Measurements from ENCODE around the gene RSPH9. TPM values are rescaled to one million over a fixed set of nuclear protein-coding genes. Genes with fewer than 3 reads are reported as not detected.
A peak's percentile ranks its signal among the peaks of the same experiment; 100 is the strongest.

RSPH9 gene
- total and polyA plus RNA-seq, 5 donors = 0.11 to 0.29 (median 0.16) TPM; not detected in 1

DNA sequence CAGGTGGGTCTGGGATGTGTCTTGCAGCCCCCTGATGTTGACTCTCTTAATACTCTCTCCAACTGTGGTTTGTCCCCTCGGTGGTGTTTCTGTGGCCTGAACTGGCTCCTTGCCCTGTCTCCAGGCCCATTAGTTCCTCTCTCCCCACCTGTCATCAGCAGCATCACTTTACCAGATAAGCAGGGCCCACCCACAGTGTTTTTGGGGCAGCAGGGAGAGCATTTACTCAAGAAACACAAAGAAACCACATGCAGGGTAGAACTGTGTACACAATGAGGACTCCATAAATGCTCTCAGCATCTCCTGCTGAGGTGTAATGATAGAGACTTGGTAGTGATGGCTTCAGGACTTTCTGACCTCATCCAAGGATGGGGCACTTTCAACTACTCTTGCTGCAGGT is 62.9 kb downstream of the RSPH9 start:
- DNase-seq (no peak), ATAC-seq (no peak)
- H3K9me3 ChIP-seq (ENCODE audit: control insufficient read depth, low read length) = no peaks in the 10 kb centered on the region
- intact Hi-C loops (cut with DNase I) = no loop called here
- WGBS = 38% methylated on average over 1 of the region's 1 CpG
- no peak overlapping the region for H3K27ac ChIP-seq (ENCODE audit: low read length)
- peaks cover 11% of the 10 kb centered on the region for H3K4me1 ChIP-seq (ENCODE audit: control insufficient read depth, insufficient read depth, low read length)
- no peaks in the 10 kb centered on the region for H3K27me3 ChIP-seq (ENCODE audit: control insufficient read depth, insufficient read depth)
- H3K4me3 ChIP-seq (ENCODE audit: low read length) = no peak overlapping the region

DNA sequence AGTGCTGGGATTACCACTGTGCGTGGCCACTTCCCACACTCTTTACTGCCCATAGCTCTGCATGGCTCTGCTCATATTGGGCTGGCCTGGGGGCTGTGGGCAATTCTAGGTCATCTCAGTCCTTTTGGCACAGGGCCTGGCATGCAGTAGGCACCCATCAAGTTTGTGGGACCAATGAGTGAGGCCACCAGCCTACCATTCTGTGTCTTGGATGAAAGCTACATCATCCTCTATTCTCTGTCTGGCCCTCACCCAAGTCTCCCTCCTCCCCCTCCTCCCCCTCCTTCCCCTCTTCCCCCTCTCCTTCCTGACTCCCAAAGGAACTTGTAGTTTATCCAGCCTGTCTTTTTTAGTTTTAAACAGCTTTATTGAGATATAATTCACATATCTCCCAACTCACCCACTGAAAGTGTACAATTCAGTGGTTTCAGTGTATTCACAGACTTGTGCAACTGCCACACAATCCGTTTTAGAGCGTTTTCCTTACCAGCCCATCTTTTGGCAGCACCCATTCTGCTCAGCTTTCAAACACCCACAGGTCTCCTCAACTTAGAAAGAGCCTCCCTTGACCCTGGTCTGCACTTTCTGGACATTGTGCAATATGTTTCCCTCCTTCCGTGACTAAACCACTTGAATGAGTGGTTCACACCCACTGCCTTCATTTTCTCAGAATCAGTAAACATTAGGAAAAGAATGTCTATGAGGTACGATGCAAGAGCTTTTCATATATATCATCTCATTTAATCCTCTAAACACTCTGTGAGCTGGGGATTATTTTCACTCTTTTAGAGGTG is 64.2 kb downstream of the RSPH9 start:
- H3K4me3 ChIP-seq (ENCODE audit: low read length) = no peak overlapping the region
- ATAC-seq (peak; percentile 76), DNase-seq (peak in 2 of 3 donors; percentile 60 to 61)
- WGBS = 51% methylated on average over 5 of the region's 5 CpGs
- H3K27ac ChIP-seq (ENCODE audit: low read length) = peak overlapping the region; percentile 81
- intact Hi-C loops (cut with DNase I) = no loop called here
- H3K27me3 ChIP-seq (ENCODE audit: control insufficient read depth, insufficient read depth) = no peaks in the 10 kb centered on the region
- no peaks in the 10 kb centered on the region for H3K9me3 ChIP-seq (ENCODE audit: control insufficient read depth, low read length)
- H3K4me1 ChIP-seq (ENCODE audit: control insufficient read depth, insufficient read depth, low read length) = peaks cover 9% of the 10 kb centered on the region

DNA sequence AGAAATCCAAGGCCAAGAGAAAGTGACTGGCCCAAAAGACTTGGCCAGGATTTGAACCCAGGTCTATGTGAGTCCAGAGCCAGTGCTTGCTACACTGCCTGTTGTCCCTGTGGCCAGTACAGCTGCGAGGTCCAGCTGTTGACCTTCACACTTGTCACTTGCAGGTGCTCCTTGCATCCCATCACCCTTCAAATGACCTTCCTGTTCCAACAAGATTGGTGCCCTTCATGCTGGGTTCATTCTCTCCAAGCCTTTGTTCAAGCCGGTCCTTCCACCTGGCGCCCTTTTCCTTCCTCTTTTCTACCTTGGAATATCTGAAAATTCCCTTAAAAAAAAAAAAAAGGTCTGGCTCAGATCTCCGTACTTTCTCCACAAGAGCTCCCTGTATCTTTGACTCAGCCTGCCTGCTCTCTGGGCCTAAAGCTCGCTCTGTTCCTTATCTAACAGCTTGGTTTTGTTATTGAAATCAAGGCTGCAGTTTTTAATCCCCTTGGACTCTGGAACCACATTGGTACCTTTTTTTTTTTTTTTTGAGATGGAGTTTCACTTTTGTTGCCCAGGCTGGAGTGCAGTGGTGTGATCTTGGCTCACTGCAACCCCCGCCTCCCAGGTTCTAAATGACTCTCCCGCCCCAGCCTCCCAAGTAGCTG is 64.9 kb downstream of the RSPH9 start:
- H3K4me3 ChIP-seq (ENCODE audit: low read length) = no peak overlapping the region
- intact Hi-C loops (cut with DNase I) = no loop called here
- no peaks in the 10 kb centered on the region for H3K9me3 ChIP-seq (ENCODE audit: control insufficient read depth, low read length)
- H3K27me3 ChIP-seq (ENCODE audit: control insufficient read depth, insufficient read depth) = no peaks in the 10 kb centered on the region
- H3K27ac ChIP-seq (ENCODE audit: low read length) = peak overlapping the region; percentile 81
- DNase-seq (no peak), ATAC-seq (peak; percentile 23 to 61)
- peaks cover 10% of the 10 kb centered on the region for H3K4me1 ChIP-seq (ENCODE audit: control insufficient read depth, insufficient read depth, low read length)
- WGBS = 69% methylated on average over 7 of the region's 7 CpGs

DNA sequence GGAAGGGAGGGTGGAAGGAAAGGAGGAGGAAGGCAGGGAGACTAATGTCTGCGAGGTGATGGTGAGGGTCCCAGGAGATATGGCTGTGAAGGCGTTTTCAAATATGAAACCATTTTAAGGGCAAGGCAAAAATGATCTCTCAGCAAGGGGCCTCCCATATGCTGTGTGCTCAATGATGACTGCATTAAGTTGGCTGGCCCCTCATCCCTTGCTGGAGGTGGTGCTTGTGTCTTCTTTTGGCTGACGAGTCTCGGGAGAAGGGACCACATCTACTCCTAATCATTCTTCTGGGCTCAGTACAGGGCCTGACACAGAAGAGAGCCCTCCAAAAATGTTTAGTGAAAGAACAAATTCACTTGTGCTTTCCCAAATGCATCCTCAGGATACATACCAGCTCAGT is 65.7 kb downstream of the RSPH9 start:
- ATAC-seq = no peak
- no peak overlapping the region for H3K27ac ChIP-seq (ENCODE audit: low read length)
- intact Hi-C loops (cut with DNase I) = no loop called here
- no peak overlapping the region for H3K4me3 ChIP-seq (ENCODE audit: low read length)
- 73% methylated on average over 4 of the region's 4 CpGs for WGBS
- no peaks in the 10 kb centered on the region for H3K9me3 ChIP-seq (ENCODE audit: control insufficient read depth, low read length)
- no peaks in the 10 kb centered on the region for H3K27me3 ChIP-seq (ENCODE audit: control insufficient read depth, insufficient read depth)
- no peak for DNase-seq
- H3K4me1 ChIP-seq (ENCODE audit: control insufficient read depth, insufficient read depth, low read length) = peaks cover 13% of the 10 kb centered on the region

DNA sequence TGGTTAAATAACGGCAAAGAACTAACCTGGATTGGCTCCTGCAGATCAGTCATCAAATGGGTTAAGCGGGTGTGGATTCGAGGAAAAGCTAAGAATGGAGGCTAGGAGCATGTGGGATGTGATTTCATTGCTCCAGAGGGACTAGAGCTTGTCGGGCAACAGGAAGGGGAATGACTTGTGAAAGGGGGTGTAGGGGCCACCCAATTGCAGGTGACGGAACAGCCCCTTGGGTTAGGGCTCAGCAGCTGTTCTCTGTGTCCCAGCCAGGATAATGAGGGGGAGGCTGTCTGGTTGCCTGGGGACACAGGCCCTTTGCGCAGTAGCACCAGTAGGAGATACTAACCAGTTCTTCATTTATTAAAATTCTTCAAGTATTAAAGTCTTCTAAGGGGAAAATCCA is 67.7 kb downstream of the RSPH9 start:
- no peaks in the 10 kb centered on the region for H3K27me3 ChIP-seq (ENCODE audit: control insufficient read depth, insufficient read depth)
- no peaks in the 10 kb centered on the region for H3K9me3 ChIP-seq (ENCODE audit: control insufficient read depth, low read length)
- no peak overlapping the region for H3K4me3 ChIP-seq (ENCODE audit: low read length)
- DNase-seq (no peak), ATAC-seq (no peak)
- WGBS = 68% methylated on average over 6 of the region's 6 CpGs
- intact Hi-C loops (cut with DNase I) = no loop called here
- no peak overlapping the region for H3K27ac ChIP-seq (ENCODE audit: low read length)
- peaks cover 22% of the 10 kb centered on the region for H3K4me1 ChIP-seq (ENCODE audit: control insufficient read depth, insufficient read depth, low read length)

DNA sequence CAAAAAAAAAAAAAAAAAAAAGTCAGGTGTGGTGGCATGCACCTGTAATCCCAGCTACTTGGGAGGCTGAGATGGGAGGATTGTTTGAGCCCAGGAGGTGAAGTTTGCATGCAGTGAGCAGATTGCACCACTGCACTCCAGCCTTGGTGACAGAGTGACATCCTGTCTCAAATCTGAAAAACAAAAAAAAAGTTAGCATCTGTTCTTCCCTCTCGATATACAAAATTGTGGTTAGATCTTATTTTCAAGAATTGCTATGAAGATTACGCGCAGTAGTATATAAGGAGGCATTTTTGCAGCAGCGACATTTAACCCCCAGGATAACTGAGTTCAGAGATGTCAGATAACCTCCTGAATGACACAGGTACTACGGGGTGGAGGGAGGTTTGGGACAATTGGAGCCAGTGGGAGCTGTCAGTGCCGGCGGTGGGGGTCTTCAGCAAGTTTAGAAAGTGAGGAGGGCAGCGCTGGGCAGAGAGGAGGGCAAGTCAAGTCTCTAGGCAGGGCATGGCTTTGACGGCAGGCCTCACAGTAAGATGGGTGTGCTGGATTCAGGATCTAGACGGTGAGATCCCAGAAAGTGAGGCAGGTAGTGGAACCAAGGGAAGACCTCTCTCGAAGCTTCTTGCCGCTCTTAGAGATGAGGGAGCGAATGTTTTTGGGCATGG is 68.9 kb downstream of the RSPH9 start:
- DNase-seq (no peak), ATAC-seq (no peak)
- intact Hi-C loops (cut with DNase I) = no loop called here
- no peak overlapping the region for H3K27ac ChIP-seq (ENCODE audit: low read length)
- no peak overlapping the region for H3K4me3 ChIP-seq (ENCODE audit: low read length)
- peaks cover 21% of the 10 kb centered on the region for H3K4me1 ChIP-seq (ENCODE audit: control insufficient read depth, insufficient read depth, low read length)
- WGBS = 89% methylated on average over 13 of the region's 13 CpGs
- H3K9me3 ChIP-seq (ENCODE audit: control insufficient read depth, low read length) = no peaks in the 10 kb centered on the region
- no peaks in the 10 kb centered on the region for H3K27me3 ChIP-seq (ENCODE audit: control insufficient read depth, insufficient read depth)

DNA sequence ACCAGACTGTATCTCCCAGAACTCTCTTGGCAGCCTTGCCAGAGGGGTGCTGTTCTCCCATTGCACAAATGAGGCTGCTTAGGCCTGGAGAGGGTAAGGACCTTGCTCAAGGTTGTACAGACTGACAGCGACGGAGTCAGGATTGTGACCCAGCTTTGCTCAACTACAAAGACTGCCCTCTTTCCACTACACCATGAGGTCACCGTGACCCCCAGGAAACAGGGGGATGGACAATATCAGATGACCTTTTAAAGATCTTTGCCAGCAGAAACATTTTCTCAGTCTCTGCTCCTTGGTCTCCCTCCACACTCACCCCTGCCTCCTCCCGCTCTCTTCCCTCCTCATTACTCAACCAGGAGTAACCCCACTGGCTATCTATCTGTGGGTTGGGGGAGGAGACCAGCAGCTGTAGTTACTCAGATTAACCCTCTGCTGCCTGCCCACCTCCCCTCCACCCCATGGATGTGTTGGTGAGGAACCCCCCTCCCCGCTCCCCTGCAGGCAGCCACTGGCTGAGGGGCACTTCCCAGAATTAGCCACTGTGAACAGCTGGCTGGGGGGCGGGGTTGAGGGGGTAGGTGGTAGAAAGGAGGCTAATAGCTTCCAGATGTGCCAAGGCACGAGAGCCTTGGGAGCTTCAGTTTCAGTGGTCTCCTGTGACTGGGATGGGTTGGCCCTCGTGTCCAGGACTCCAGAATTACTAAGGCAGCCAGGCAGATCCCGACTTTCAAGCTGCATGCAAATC is 69.6 kb downstream of the RSPH9 start:
- Histone ChIP-seq H3K9me3 (ENCODE audit: control insufficient read depth, low read length) (no peaks in the 10 kb centered on the region), H3K27ac (ENCODE audit: low read length) (no peak overlapping the region), H3K4me1 (ENCODE audit: control insufficient read depth, insufficient read depth, low read length) (peaks cover 21% of the 10 kb centered on the region), H3K27me3 (ENCODE audit: control insufficient read depth, insufficient read depth) (no peaks in the 10 kb centered on the region), H3K4me3 (ENCODE audit: low read length) (no peak overlapping the region)
- DNase-seq (no peak), ATAC-seq (no peak)
- WGBS = 65% methylated on average over 9 of the region's 9 CpGs
- intact Hi-C loops (cut with DNase I) = no loop called here

DNA sequence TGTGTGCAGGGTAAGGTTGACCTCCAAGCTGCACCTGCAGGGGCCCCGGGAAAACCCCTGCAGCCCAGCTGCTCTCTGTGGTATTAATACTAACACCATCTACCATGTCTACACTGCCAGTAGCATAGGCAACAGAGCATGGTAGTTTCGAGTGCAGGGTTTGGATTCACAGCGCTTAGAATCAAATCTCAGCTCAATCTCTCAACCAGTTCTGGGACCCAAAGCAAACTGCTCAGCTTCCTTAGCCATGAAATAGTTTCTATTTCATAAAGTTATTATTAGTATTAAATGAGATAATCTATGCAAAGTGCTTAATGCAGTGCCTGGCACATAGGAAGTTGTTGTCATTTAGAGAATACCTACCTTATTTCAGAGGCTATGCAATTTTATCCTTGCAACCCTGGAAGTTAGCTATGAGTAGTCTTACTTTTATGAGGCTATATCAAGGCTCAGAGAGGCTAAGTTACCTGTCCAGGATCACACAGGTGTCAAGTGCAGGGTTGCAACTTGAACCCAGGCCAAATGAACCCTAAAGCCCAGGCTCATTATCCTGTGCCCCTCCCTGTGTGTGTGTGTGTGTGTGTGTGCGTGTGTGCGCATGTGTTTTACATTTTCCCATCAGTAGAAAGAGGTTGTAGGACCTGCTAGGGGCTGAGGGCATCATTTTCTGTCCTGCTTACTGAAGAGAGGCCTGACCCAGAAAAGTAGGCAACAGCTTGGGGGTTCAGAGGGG is 70.4 kb downstream of the RSPH9 start:
- no peak for ATAC-seq
- Histone ChIP-seq H3K27me3 (ENCODE audit: control insufficient read depth, insufficient read depth) (no peaks in the 10 kb centered on the region), H3K4me3 (ENCODE audit: low read length) (no peak overlapping the region), H3K27ac (ENCODE audit: low read length) (no peak overlapping the region), H3K9me3 (ENCODE audit: control insufficient read depth, low read length) (no peaks in the 10 kb centered on the region), H3K4me1 (ENCODE audit: control insufficient read depth, insufficient read depth, low read length) (peaks cover 21% of the 10 kb centered on the region)
- DNase-seq = no peak
- intact Hi-C loops (cut with DNase I) = no loop called here
- 83% methylated on average over 5 of the region's 5 CpGs for WGBS

DNA sequence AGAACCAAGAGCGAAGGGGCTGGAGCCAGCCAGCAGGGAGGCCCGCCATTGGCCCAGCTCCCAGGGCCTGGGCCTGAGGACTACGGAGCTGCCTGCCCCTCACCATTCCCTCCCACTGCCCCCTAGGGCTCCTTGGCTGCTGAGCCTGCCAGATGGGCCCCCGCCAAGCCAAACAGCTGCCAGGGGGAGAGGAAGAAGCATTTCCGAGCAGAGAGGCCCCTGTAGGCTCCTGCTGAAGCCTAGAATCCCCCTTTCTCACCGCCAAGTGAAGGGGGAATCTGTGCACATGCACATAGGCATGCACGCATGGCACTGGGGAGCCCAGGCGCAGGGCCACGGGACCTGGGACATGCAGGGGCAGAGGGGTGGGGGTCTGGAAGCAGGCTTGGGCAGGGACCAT is 71.3 kb downstream of the RSPH9 start:
- peak; percentile 76 to 94 (median 93) for DNase-seq
- intact Hi-C loops (cut with DNase I) = no loop called here
- WGBS = 34% methylated on average over 9 of the region's 9 CpGs
- Histone ChIP-seq H3K9me3 (ENCODE audit: control insufficient read depth, low read length) (no peaks in the 10 kb centered on the region), H3K4me1 (ENCODE audit: control insufficient read depth, insufficient read depth, low read length) (peaks cover 21% of the 10 kb centered on the region), H3K27ac (ENCODE audit: low read length) (peak overlapping the region; percentile 20), H3K4me3 (ENCODE audit: low read length) (no peak overlapping the region), H3K27me3 (ENCODE audit: control insufficient read depth, insufficient read depth) (no peaks in the 10 kb centered on the region)
- ATAC-seq = peak; percentile 10 to 62

DNA sequence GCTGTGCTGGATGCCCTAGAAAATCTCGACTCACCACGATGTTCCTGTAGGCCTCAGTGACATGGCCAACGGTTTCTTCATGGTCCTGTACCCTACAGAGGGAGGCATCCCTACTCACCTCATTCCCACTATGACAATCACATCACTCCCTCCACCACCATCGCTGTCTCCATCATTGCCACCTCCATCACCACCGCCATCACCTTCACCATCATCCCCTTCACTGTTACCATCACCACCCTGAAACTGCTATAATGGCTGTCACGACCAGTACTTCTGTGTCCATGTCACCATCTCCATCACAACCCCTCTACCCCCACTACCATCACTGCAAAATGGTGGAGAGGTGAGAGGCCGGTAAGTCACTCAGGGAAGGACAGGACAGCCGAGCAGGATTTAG is 72.6 kb downstream of the RSPH9 start:
- intact Hi-C loops (cut with DNase I) = no loop called here

More for the DNA sequence above, 72.6 kb downstream of the RSPH9 start:
- Histone ChIP-seq H3K4me1 (ENCODE audit: control insufficient read depth, insufficient read depth, low read length) (peaks cover 21% of the 10 kb centered on the region), H3K27ac (ENCODE audit: low read length) (peak overlapping the region; percentile 54), H3K9me3 (ENCODE audit: control insufficient read depth, low read length) (no peaks in the 10 kb centered on the region), H3K27me3 (ENCODE audit: control insufficient read depth, insufficient read depth) (no peaks in the 10 kb centered on the region), H3K4me3 (ENCODE audit: low read length) (no peak overlapping the region)
- no peak for DNase-seq
- 88% methylated on average over 8 of the region's 8 CpGs for WGBS
- ATAC-seq = no peak
